Calu3 (cell line): ENCODE results near the gene CFAP92. TPM values are rescaled to one million over a fixed set of nuclear protein-coding genes. Genes with fewer than 3 reads are reported as not detected.

ENCODE experiments used
- BruUV-seq: library from RNA; stranded (reverse); fragments of 400-500 nt; replicated peaks from 2 replicates; lab custom pipeline; 2021; lab: Mats Ljungman, UMichigan
- CTCF ChIA-PET: fragments of 300-600 bp; sonication (Branson Sonifier 250); formaldehyde crosslinking; loops from one replicate; lab custom pipeline; 2022; ENCODE audit warnings: antibody characterized with exemption; lab: Charles Lee
- DNase-seq: peaks from one replicate; pipeline ENCODE4 v3.0.0; 2022
- H3K27ac Mint-ChIP-seq: one replicate; pipeline ENCODE4 v1.8.0; 2022; ENCODE audit warnings: mixed read lengths; ENCODE audit not compliant: unreplicated experiment
- H3K27me3 Mint-ChIP-seq: one replicate; pipeline ENCODE4 v1.8.0; 2022; ENCODE audit warnings: mixed read lengths; ENCODE audit not compliant: unreplicated experiment
- H3K36me3 Mint-ChIP-seq: one replicate; pipeline ENCODE4 v1.8.0; 2022; ENCODE audit warnings: mild to moderate bottlenecking, moderate library complexity, mixed read lengths; ENCODE audit not compliant: insufficient read depth, unreplicated experiment
- H3K4me1 Mint-ChIP-seq: one replicate; pipeline ENCODE4 v1.8.0; 2022; ENCODE audit warnings: mild to moderate bottlenecking, low read depth, mixed read lengths; ENCODE audit not compliant: unreplicated experiment
- H3K4me3 Mint-ChIP-seq: one replicate; pipeline ENCODE4 v1.8.0; 2022; ENCODE audit warnings: mild to moderate bottlenecking, low read depth, moderate library complexity, mixed read lengths; ENCODE audit not compliant: unreplicated experiment
- H3K9me3 Mint-ChIP-seq: one replicate; pipeline ENCODE4 v1.8.0; 2022; ENCODE audit warnings: low read depth, mixed read lengths; ENCODE audit not compliant: unreplicated experiment
- CTCF ChIP-seq: fragments of 200-600 bp; IDR thresholded peaks from one replicate; pipeline ENCODE4 v1.8.0; 2022; ENCODE audit warnings: antibody characterized with exemption; ENCODE audit not compliant: unreplicated experiment
- intact Hi-C: fragments of 100-400 bp; cut with micrococcal nuclease; formaldehyde crosslinking; loops from one replicate; pipeline ENCODE4 v1.10.0; 2022; ENCODE audit not compliant: unreplicated experiment
- total RNA-seq: library from RNA; stranded (reverse); gene quantifications from 2 replicates; pipeline ENCODE4 v1.2.3, GENCODE V29; 2022

The CFAP92 gene
- total RNA-seq, 1 experiment from 2014 or later = 0.92 TPM

GRCh38 chr3:128911911-128912310 lies 82.0 kb downstream of the CFAP92 start:
- CTCF ChIA-PET = no interaction called here
- Mint-ChIP-seq H3K27me3 (no peaks in the 10 kb centered on the region), H3K4me3 (no peak overlapping the region), H3K9me3 (no peaks in the 10 kb centered on the region), H3K27ac (no peak overlapping the region), H3K36me3 (peaks cover 38% of the 10 kb centered on the region), H3K4me1 (no peaks in the 10 kb centered on the region)
- BruUV-seq = no TSS peak
- no peak for DNase-seq
- TF ChIP-seq CTCF = no peak
- intact Hi-C loops = no loop called here

GRCh38 chr3:128910006-128910405 lies 83.9 kb downstream of the CFAP92 start:
- intact Hi-C loops = no loop called here
- no peaks in the 10 kb centered on the region for H3K27me3 Mint-ChIP-seq
- no peak for DNase-seq
- no TSS peak for BruUV-seq
- no peaks in the 10 kb centered on the region for H3K9me3 Mint-ChIP-seq
- H3K4me3 Mint-ChIP-seq = no peak overlapping the region
- no peaks in the 10 kb centered on the region for H3K4me1 Mint-ChIP-seq
- CTCF ChIA-PET = interaction anchor here (0.6 kb wide), 1 partner anchor 61 kb away, joined by 3 read pairs; no protein-coding TSS in a partner anchor
- peaks cover 34% of the 10 kb centered on the region for H3K36me3 Mint-ChIP-seq
- no peak overlapping the region for H3K27ac Mint-ChIP-seq
- TF ChIP-seq CTCF = no peak

GRCh38 chr3:128908951-128909350 lies 84.9 kb downstream of the CFAP92 start:
- Mint-ChIP-seq H3K9me3 (no peaks in the 10 kb centered on the region), H3K27me3 (no peaks in the 10 kb centered on the region), H3K4me3 (no peak overlapping the region), H3K4me1 (no peaks in the 10 kb centered on the region), H3K27ac (no peak overlapping the region), H3K36me3 (peaks cover 44% of the 10 kb centered on the region)
- DNase-seq = no peak
- no TSS peak for BruUV-seq
- CTCF ChIA-PET = no interaction called here
- intact Hi-C loops = no loop called here
- no peak for TF ChIP-seq CTCF

- CTCF ChIA-PET = no interaction called here
- no peak overlapping the region for H3K4me3 Mint-ChIP-seq
- no peak for DNase-seq
- no peaks in the 10 kb centered on the region for H3K27me3 Mint-ChIP-seq
- no peak for TF ChIP-seq CTCF
- H3K27ac Mint-ChIP-seq = no peak overlapping the region
- no peaks in the 10 kb centered on the region for H3K4me1 Mint-ChIP-seq
- peaks cover 43% of the 10 kb centered on the region for H3K36me3 Mint-ChIP-seq
- intact Hi-C loops = no loop called here
- BruUV-seq = no TSS peak
- H3K9me3 Mint-ChIP-seq = no peaks in the 10 kb centered on the region
Measured at GRCh38 chr3:128907706-128908445, 86.0 kb downstream of the CFAP92 start.
